Measurements from ENCODE around the gene CLSTN2.

CLSTN2 gene

GRCh38 chr3:140251678-140252077 lies 316.7 kb downstream of the CLSTN2 start:
- no peak for DNase-seq (ENCODE audit: extremely low read depth, low read depth)
- TF ChIP-seq CTCF (IDR thresholded peaks at IDR 0.05; ENCODE audit: low read depth, low read length) = no peak

GRCh38 chr3:140252812-140253656 lies 318.0 kb downstream of the CLSTN2 start:
- DNase-seq (ENCODE audit: extremely low read depth, low read depth) = no peak
- TF ChIP-seq CTCF (IDR thresholded peaks at IDR 0.05; ENCODE audit: low read depth, low read length) = no peak

GRCh38 chr3:140258222-140258724 lies 323.3 kb downstream of the CLSTN2 start:
- TF ChIP-seq CTCF (IDR thresholded peaks at IDR 0.05; ENCODE audit: low read depth, low read length) = no peak
- no peak for DNase-seq (ENCODE audit: extremely low read depth, low read depth)

GRCh38 chr3:140265302-140265701 lies 330.3 kb downstream of the CLSTN2 start:
- TF ChIP-seq CTCF (IDR thresholded peaks at IDR 0.05; ENCODE audit: low read depth, low read length) = no peak
- no peak for DNase-seq (ENCODE audit: extremely low read depth, low read depth)

GRCh38 chr3:140268103-140268502 lies 333.1 kb downstream of the CLSTN2 start:
- no peak for TF ChIP-seq CTCF (IDR thresholded peaks at IDR 0.05; ENCODE audit: low read depth, low read length)
- no peak for DNase-seq (ENCODE audit: extremely low read depth, low read depth)

- DNase-seq (ENCODE audit: extremely low read depth, low read depth) = no peak
- no peak for TF ChIP-seq CTCF (IDR thresholded peaks at IDR 0.05; ENCODE audit: low read depth, low read length)
Observed at GRCh38 chr3:140268610-140269009, 333.6 kb downstream of the CLSTN2 start.

GRCh38 chr3:140270329-140270728 lies 335.3 kb downstream of the CLSTN2 start:
- no peak for DNase-seq (ENCODE audit: extremely low read depth, low read depth)
- no peak for TF ChIP-seq CTCF (IDR thresholded peaks at IDR 0.05; ENCODE audit: low read depth, low read length)
